H1 (cell line): Measurements from ENCODE around the gene CLCN5. TPM values are rescaled to one million over a fixed set of nuclear protein-coding genes. Genes with fewer than 3 reads are reported as not detected.

Source experiments
- CTCF ChIA-PET: fragments of 300-600 bp; sonication (Branson Sonifier 250); formaldehyde crosslinking; loops from one replicate; lab custom pipeline; 2021; ENCODE audit not compliant: partially characterized antibody; lab: Charles Lee
- POLR2A ChIA-PET: fragments of 300-600 bp; sonication (Branson Sonifier 250); formaldehyde crosslinking; loops from one replicate; lab custom pipeline; 2021; ENCODE audit warnings: inconsistent platforms; ENCODE audit not compliant: partially characterized antibody; lab: Charles Lee
- DNase-seq, 2 experiments: peaks; one replicate each; pipeline versions ENCODE4 v3.0.0 to v3.0.0-alpha.2; 2010 to 2022; ENCODE audit warnings: low spot score in 2 of 2, low read depth in 1 of 2, mixed read lengths in 1 of 2
- FAIRE-seq: peaks from 2 replicates; lab custom pipeline; 2011; peaks lifted over from hg19 to GRCh38; lab: Jason Lieb, UNC
- H2AFZ ChIP-seq: 2 replicates; pipeline ENCODE4 v1.8.1; 2012; ENCODE audit warnings: low read length, inconsistent platforms
- H2AK5ac ChIP-seq: 2 replicates; pipeline ENCODE4 v1.6.1; 2013; ENCODE audit warnings: low read depth, low read length
- H2BK120ac ChIP-seq: replicated peaks from 2 replicates; pipeline ENCODE3; 2013; ENCODE audit warnings: low read depth, low read length, inconsistent platforms
- H2BK12ac ChIP-seq: 2 replicates; pipeline ENCODE4 v1.6.1; 2013; ENCODE audit warnings: low read depth, low read length
- H2BK15ac ChIP-seq: 2 replicates; pipeline ENCODE4 v1.6.1; 2013; ENCODE audit warnings: low read length
- H2BK20ac ChIP-seq: 2 replicates; pipeline ENCODE4 v1.6.1; 2013; ENCODE audit warnings: low read length
- H2BK5ac ChIP-seq: 2 replicates; pipeline ENCODE4 v1.6.1; 2013; ENCODE audit warnings: low read depth, low read length
- H3K14ac ChIP-seq: 2 replicates; pipeline ENCODE4 v1.6.1; 2013; ENCODE audit warnings: inconsistent platforms; ENCODE audit not compliant: insufficient read length
- H3K18ac ChIP-seq: 2 replicates; pipeline ENCODE4 v1.6.1; 2013; ENCODE audit warnings: low read length; ENCODE audit errors: extremely low read depth
- H3K23ac ChIP-seq: 2 replicates; pipeline ENCODE4 v1.6.1; 2013; ENCODE audit warnings: inconsistent platforms; ENCODE audit not compliant: insufficient read length
- H3K23me2 ChIP-seq: 2 replicates; pipeline ENCODE4 v1.6.1; 2013; ENCODE audit warnings: low read depth, low read length
- H3K27ac ChIP-seq: 2 replicates; pipeline ENCODE4 v1.6.1; 2011; ENCODE audit warnings: low read depth, low read length, inconsistent platforms
- H3K27me3 ChIP-seq, 4 experiments: replicated peaks in 1 of 4; 1 replicate in 1 of 4; 2 replicates in 3 of 4; pipeline versions ENCODE4 v1.6.1 to v1.8.1; 2011 to 2013; ENCODE audit warnings: low read length in 3 of 4, mild to moderate bottlenecking in 3 of 4, inconsistent platforms in 2 of 4, mixed read lengths in 2 of 4, moderate library complexity in 1 of 4; ENCODE audit not compliant: control insufficient read depth in 3 of 4, insufficient read depth in 3 of 4; ENCODE audit errors: extremely low read depth in 1 of 4
- H3K36me3 ChIP-seq, 4 experiments: 2 replicates each; pipeline versions ENCODE4 v1.6.1 to v1.8.1; 2011 to 2013; ENCODE audit warnings: mild to moderate bottlenecking in 4 of 4, low read length in 3 of 4, moderate library complexity in 2 of 4, control low read depth in 1 of 4, inconsistent platforms in 1 of 4; ENCODE audit not compliant: insufficient read depth in 4 of 4, control insufficient read depth in 2 of 4
- H3K4ac ChIP-seq: replicated peaks from 2 replicates; pipeline ENCODE3; 2013; ENCODE audit warnings: low read length, low read depth, mixed read lengths, inconsistent platforms; ENCODE audit not compliant: insufficient read length
- H3K4me1 ChIP-seq, 4 experiments: replicated peaks in 1 of 4; 1 replicate in 1 of 4; 2 replicates in 3 of 4; pipeline versions ENCODE4 v1.6.1 to v1.8.1; 2011 to 2013; ENCODE audit warnings: low read length in 3 of 4, inconsistent platforms in 2 of 4, mixed read lengths in 1 of 4; ENCODE audit not compliant: insufficient read depth in 4 of 4, control insufficient read depth in 3 of 4
- H3K4me2 ChIP-seq, 2 experiments: 2 replicates each; pipeline versions ENCODE4 v1.6.1 to v1.8.1; 2011 to 2013; ENCODE audit warnings: low read depth in 2 of 2, low read length in 2 of 2, control low read depth in 1 of 2, inconsistent platforms in 1 of 2, mild to moderate bottlenecking in 1 of 2; ENCODE audit not compliant: insufficient read depth in 1 of 2
- H3K4me3 ChIP-seq, 4 experiments: fragments of 200-600, 300-600 bp in 1 of 4; sonication (generic), shearing (Covaris generic), sonication (Bioruptor Twin) in 1 of 4; 2 replicates each; pipeline versions ENCODE4 v1.5.1 to v1.8.1; 2011 to 2016; ENCODE audit warnings: low read length in 4 of 4, low read depth in 3 of 4, control low read depth in 2 of 4, inconsistent platforms in 2 of 4, mild to moderate bottlenecking in 2 of 4, mixed read lengths in 1 of 4, moderate library complexity in 1 of 4; ENCODE audit not compliant: insufficient read depth in 2 of 4; ENCODE audit errors: extremely low read depth in 1 of 4
- H3K56ac ChIP-seq: replicated peaks from 2 replicates; pipeline ENCODE3; 2013; ENCODE audit warnings: low read depth, mild to moderate bottlenecking, mixed read lengths, low read length, inconsistent platforms; ENCODE audit not compliant: insufficient read length
- H3K79me1 ChIP-seq: 2 replicates; pipeline ENCODE4 v1.6.1; 2013; ENCODE audit warnings: low read depth, low read length, control low read depth
- H3K79me2 ChIP-seq, 2 experiments: 2 replicates each; pipeline versions ENCODE4 v1.6.1 to v1.8.1; 2012 to 2013; ENCODE audit warnings: low read length in 2 of 2, mild to moderate bottlenecking in 2 of 2, inconsistent platforms in 1 of 2; ENCODE audit not compliant: insufficient read depth in 2 of 2, control insufficient read depth in 1 of 2
- H3K9ac ChIP-seq, 4 experiments: replicated peaks in 1 of 4; 1 replicate in 1 of 4; 2 replicates in 3 of 4; pipeline versions ENCODE4 v1.6.1 to v1.8.1; 2011 to 2013; ENCODE audit warnings: low read depth in 3 of 4, low read length in 3 of 4, control low read depth in 2 of 4, mild to moderate bottlenecking in 2 of 4, moderate library complexity in 2 of 4, inconsistent platforms in 1 of 4; ENCODE audit errors: extremely low read depth in 1 of 4
- H3K9me3 ChIP-seq, 2 experiments: 2 replicates each; pipeline versions ENCODE4 v1.6.1 to v1.8.1; 2012 to 2013; ENCODE audit warnings: mild to moderate bottlenecking in 2 of 2, moderate library complexity in 2 of 2, control low read depth in 1 of 2, inconsistent platforms in 1 of 2, low read depth in 1 of 2, low read length in 1 of 2, mixed read lengths in 1 of 2; ENCODE audit not compliant: insufficient read depth in 2 of 2
- H4K20me1 ChIP-seq, 2 experiments: replicated peaks in 1 of 2; 2 replicates each; pipeline versions ENCODE3 to v1.8.1; 2011 to 2013; ENCODE audit warnings: inconsistent platforms in 2 of 2, low read length in 2 of 2, mild to moderate bottlenecking in 1 of 2; ENCODE audit not compliant: insufficient read depth in 2 of 2, control insufficient read depth in 1 of 2
- H4K5ac ChIP-seq: 2 replicates; pipeline ENCODE4 v1.6.1; 2013; ENCODE audit warnings: low read length, low read depth, mixed read lengths, inconsistent platforms; ENCODE audit not compliant: insufficient read length
- H4K8ac ChIP-seq: 2 replicates; pipeline ENCODE4 v1.8.0; 2013; ENCODE audit warnings: mild to moderate bottlenecking, moderate library complexity, low read length, inconsistent platforms; ENCODE audit not compliant: insufficient read depth; ENCODE audit errors: extremely low read depth
- H4K91ac ChIP-seq: replicated peaks from 2 replicates; pipeline ENCODE3; 2013; ENCODE audit warnings: low read length, mixed read lengths, inconsistent platforms; ENCODE audit not compliant: insufficient read length
- CEBPB ChIP-seq: IDR thresholded peaks from 2 replicates; pipeline ENCODE4 v1.6.1; 2012; ENCODE audit warnings: low read depth, low read length
- CTBP2 ChIP-seq: IDR thresholded peaks from 2 replicates; pipeline ENCODE4 v1.7.0; 2011; ENCODE audit warnings: borderline replicate concordance, mild to moderate bottlenecking, moderate library complexity, mixed read lengths, low read length; ENCODE audit not compliant: insufficient read depth, insufficient read length
- EGR1 ChIP-seq: IDR thresholded peaks from 2 replicates; pipeline ENCODE4 v1.6.1; 2011; ENCODE audit warnings: low read depth, low read length, borderline replicate concordance
- JUN ChIP-seq: IDR thresholded peaks from 2 replicates; pipeline ENCODE4 v1.6.1; 2011; ENCODE audit warnings: low read depth, mild to moderate bottlenecking, improper control_type of control experiment, low read length
- JUND ChIP-seq: IDR thresholded peaks from 2 replicates; pipeline ENCODE4 v1.6.1; 2011; ENCODE audit warnings: mild to moderate bottlenecking, improper control_type of control experiment, low read length
- NANOG ChIP-seq: IDR thresholded peaks from 2 replicates; pipeline ENCODE4 v1.6.1; 2011; ENCODE audit warnings: low read length, low read depth, mild to moderate bottlenecking, inconsistent platforms; ENCODE audit not compliant: insufficient read depth, poor library complexity, severe bottlenecking
- RXRA ChIP-seq: IDR thresholded peaks from 2 replicates; pipeline ENCODE4 v1.6.1; 2011; ENCODE audit warnings: low read depth, mild to moderate bottlenecking, low read length, moderate library complexity; ENCODE audit not compliant: insufficient read depth
- SIN3A ChIP-seq, 2 experiments: IDR thresholded peaks in 1 of 2; conservative IDR thresholded peaks in 1 of 2; 2 replicates each; pipeline ENCODE4 v1.6.1; 2011 to 2012; ENCODE audit warnings: low read length in 2 of 2, improper control_type of control experiment in 1 of 2, low read depth in 1 of 2, mild to moderate bottlenecking in 1 of 2
- SP2 ChIP-seq: IDR thresholded peaks from 2 replicates; pipeline ENCODE4 v1.6.1; 2012; ENCODE audit warnings: mild to moderate bottlenecking, low read length, inconsistent platforms
- TAF7 ChIP-seq: optimal IDR thresholded peaks from 2 replicates; pipeline ENCODE3; 2011; ENCODE audit warnings: low read depth, mild to moderate bottlenecking, inconsistent platforms, low read length, moderate library complexity, borderline replicate concordance
- TCF12 ChIP-seq: IDR thresholded peaks from 2 replicates; pipeline ENCODE4 v1.6.1; 2011; ENCODE audit warnings: low read depth, mild to moderate bottlenecking, low read length
- WGBS, 2 experiments: shearing (Covaris generic) in 1 of 2; methylation state at CpG; one replicate each; pipeline versions ENCODE4 v1.1.6 to v1.1.7; 2013 to 2015; ENCODE audit warnings: low lambda C conversion rate in 2 of 2, mixed read lengths in 2 of 2, inconsistent platforms in 1 of 2, low coverage in 1 of 2, missing lambda C conversion rate in 1 of 2; ENCODE audit not compliant: insufficient replicate concordance in 2 of 2, insufficient coverage in 1 of 2, insufficient read length in 1 of 2; ENCODE audit errors: extremely low coverage in 1 of 2, missing lambda C conversion rate in 1 of 2; 5-methylcytosine and 5-hydroxymethylcytosine counted together
- polyA plus RNA-seq, 7 experiments: library from polyadenylated mRNA; depleted of rRNA in 3 of 7; stranded (reverse) in 5 of 7; unstranded in 2 of 7; fragments of >200 nt in 5 of 7; fragments of 200-250 nt in 2 of 7; gene quantifications; 1 replicate in 5 of 7; 2 replicates in 1 of 7; 4 replicates in 1 of 7; pipeline versions ENCODE4 v1.2.1 to v1.2.3, GENCODE V29; 2011 to 2013; ENCODE audit warnings: missing spikeins in 2 of 7, mixed read lengths in 2 of 7
- total RNA-seq: library from RNA; stranded (reverse); fragmentation: NEBNext Ultra II Directional; extraction: Animal tissue kit (Norgen Biotek cat#: 25700); gene quantifications from 2 replicates; pipeline ENCODE4 v1.2.1, GENCODE V29; 2021
- TF ChIP-seq, protein P1 (sequence below): IDR thresholded peaks from 2 replicates; pipeline ENCODE4 v1.6.1; 2012; ENCODE audit warnings: inconsistent platforms
- TF ChIP-seq, protein P2 (sequence below): IDR thresholded peaks from 2 replicates; pipeline ENCODE4 v1.6.1; 2012; ENCODE audit warnings: low read length, inconsistent platforms

CLCN5 gene
- total and polyA plus RNA-seq, 2 of the 8 experiments (the other 6 are each of a cell fraction or from before 2014, with no cell fraction given), result 4.2 to 9.7 TPM

DNA sequence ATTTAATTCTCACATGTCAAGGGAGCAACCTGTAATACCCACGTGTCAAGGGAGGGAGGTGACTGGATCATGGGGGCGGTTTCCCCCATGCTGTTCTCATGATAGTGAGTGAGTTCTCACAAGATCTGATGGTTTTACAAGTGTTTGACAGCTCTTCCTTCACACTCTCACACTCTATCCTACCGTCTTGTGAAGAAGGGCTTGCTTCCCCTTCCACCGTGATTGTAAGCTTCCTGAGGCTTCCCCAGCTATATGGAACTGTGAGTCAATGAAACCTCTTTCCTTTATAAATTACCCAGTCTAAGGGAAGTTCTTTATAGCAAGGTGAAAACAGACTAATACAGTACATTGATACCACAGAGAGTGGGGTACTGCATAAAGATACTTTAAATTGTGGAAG lies 25.4 kb upstream of the CLCN5 start:
- Histone ChIP-seq H3K4ac (no peak overlapping the region), H3K23ac (no peak overlapping the region), H3K4me1 (no peaks in the 10 kb centered on the region), H3K9me3 (no peaks in the 10 kb centered on the region; a peak in 1 of 4 replicates), H3K56ac (no peak overlapping the region), H2BK15ac (no peak overlapping the region), H3K23me2 (no peaks in the 10 kb centered on the region), H3K9ac (no peak overlapping the region), H3K18ac (no peak overlapping the region), H3K79me1 (no peaks in the 10 kb centered on the region), H4K91ac (no peak overlapping the region), H2AK5ac (no peak overlapping the region), H2BK20ac (no peak overlapping the region), H2AFZ (no peak overlapping the region), H3K79me2 (no peaks in the 10 kb centered on the region), H3K4me2 (no peak overlapping the region), H2BK120ac (no peak overlapping the region), H2BK5ac (no peak overlapping the region), H4K8ac (no peak overlapping the region), H4K5ac (no peak overlapping the region), H2BK12ac (no peak overlapping the region), H3K4me3 (no peak overlapping the region), H4K20me1 (no peaks in the 10 kb centered on the region), H3K36me3 (no peaks in the 10 kb centered on the region), H3K27ac (no peak overlapping the region), H3K14ac (no peak overlapping the region), H3K27me3 (no peaks in the 10 kb centered on the region; a peak in 1 of 7 replicates)
- ChIA-PET POLR2A (no interaction called here), CTCF (no interaction called here)
- DNase-seq (no peak), FAIRE-seq (no peak)
- 87% methylated on average over 3 of the region's 4 CpGs; no CpG with 5 or more reads in 1 of the 2 experiments for WGBS, 2 experiments
- TF ChIP-seq, protein P1, sequence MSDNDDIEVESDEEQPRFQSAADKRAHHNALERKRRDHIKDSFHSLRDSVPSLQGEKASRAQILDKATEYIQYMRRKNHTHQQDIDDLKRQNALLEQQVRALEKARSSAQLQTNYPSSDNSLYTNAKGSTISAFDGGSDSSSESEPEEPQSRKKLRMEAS, result no peak
- TF ChIP-seq EGR1 (no peak), SP2 (no peak), NANOG (no peak), JUND (no peak), TCF12 (no peak), CTBP2 (no peak), JUN (no peak), TAF7 (no peak), CEBPB (no peak), SIN3A (conservative IDR thresholded peaks at IDR 0.05 in 1 of 2, IDR thresholded peaks at IDR 0.05 in 1 of 2; ENCODE audit: low read depth in 1 of 2, low read length in 2 of 2) (no peak), RXRA (no peak)
- TF ChIP-seq, protein P2, sequence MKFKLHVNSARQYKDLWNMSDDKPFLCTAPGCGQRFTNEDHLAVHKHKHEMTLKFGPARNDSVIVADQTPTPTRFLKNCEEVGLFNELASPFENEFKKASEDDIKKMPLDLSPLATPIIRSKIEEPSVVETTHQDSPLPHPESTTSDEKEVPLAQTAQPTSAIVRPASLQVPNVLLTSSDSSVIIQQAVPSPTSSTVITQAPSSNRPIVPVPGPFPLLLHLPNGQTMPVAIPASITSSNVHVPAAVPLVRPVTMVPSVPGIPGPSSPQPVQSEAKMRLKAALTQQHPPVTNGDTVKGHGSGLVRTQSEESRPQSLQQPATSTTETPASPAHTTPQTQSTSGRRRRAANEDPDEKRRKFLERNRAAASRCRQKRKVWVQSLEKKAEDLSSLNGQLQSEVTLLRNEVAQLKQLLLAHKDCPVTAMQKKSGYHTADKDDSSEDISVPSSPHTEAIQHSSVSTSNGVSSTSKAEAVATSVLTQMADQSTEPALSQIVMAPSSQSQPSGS, result no peak
